ENCODE measurements around the gene MPPED2.

DNA sequence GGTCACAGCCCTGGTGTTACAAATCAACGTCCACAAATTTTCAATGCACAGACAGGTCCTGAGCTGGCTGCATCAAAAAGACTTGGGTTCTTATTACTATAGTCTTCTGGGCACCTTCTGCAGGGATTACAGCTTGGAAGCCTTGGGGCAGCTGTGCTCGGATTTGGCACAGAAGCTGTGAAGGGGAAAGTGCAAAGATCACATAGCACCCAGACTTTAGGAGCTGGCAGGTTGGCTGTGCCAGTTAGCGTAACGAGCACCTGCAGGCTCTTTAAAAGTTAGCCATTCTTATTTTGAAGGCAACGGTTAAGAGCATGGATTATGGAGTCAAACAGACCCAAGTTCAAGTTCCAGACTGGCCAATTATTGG lies 162.9 kb downstream of the MPPED2 start:
- TF ChIP-seq KAT2B (IDR thresholded peaks at IDR 0.05; ENCODE audit: borderline replicate concordance, low read depth, low read length) (no peak), SMC3 (IDR thresholded peaks at IDR 0.05; ENCODE audit: low read length) (no peak), ZNF615 (CRISPR knock-in tag; IDR thresholded peaks at IDR 0.05; ENCODE audit: borderline replicate concordance) (no peak), SRY (CRISPR knock-in tag; IDR thresholded peaks at IDR 0.05) (no peak), MAZ (IDR thresholded peaks at IDR 0.05; ENCODE audit: borderline replicate concordance, low read depth, low read length) (no peak), MAZ (CRISPR knock-in tag; IDR thresholded peaks at IDR 0.05; ENCODE audit: low read depth) (no peak), ZNF317 (CRISPR knock-in tag; IDR thresholded peaks at IDR 0.05) (no peak), ZNF138 (CRISPR knock-in tag; IDR thresholded peaks at IDR 0.05; ENCODE audit: low read depth) (no peak), ETV5 (CRISPR knock-in tag; IDR thresholded peaks at IDR 0.05; ENCODE audit: borderline replicate concordance) (no peak)
- TF ChIP-seq, protein P1, sequence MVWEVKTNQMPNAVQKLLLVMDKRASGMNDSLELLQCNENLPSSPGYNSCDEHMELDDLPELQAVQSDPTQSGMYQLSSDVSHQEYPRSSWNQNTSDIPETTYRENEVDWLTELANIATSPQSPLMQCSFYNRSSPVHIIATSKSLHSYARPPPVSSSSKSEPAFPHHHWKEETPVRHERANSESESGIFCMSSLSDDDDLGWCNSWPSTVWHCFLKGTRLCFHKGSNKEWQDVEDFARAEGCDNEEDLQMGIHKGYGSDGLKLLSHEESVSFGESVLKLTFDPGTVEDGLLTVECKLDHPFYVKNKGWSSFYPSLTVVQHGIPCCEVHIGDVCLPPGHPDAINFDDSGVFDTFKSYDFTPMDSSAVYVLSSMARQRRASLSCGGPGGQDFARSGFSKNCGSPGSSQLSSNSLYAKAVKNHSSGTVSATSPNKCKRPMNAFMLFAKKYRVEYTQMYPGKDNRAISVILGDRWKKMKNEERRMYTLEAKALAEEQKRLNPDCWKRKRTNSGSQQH (CRISPR knock-in tag; IDR thresholded peaks at IDR 0.05; ENCODE audit: low read depth): no peak
- TF ChIP-seq, protein P2, sequence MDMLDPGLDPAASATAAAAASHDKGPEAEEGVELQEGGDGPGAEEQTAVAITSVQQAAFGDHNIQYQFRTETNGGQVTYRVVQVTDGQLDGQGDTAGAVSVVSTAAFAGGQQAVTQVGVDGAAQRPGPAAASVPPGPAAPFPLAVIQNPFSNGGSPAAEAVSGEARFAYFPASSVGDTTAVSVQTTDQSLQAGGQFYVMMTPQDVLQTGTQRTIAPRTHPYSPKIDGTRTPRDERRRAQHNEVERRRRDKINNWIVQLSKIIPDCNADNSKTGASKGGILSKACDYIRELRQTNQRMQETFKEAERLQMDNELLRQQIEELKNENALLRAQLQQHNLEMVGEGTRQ (IDR thresholded peaks at IDR 0.05; ENCODE audit: low read depth, low read length): no peak
- TF ChIP-seq, protein P2 (CRISPR knock-in tag; IDR thresholded peaks at IDR 0.05; ENCODE audit: borderline replicate concordance): no peak
